Measurements from ENCODE around the gene DELE1. TPM values are rescaled to one million over a fixed set of nuclear protein-coding genes. Genes with fewer than 3 reads are reported as not detected.
A peak's percentile ranks its signal among the peaks of the same experiment; 100 is the strongest.

Gene DELE1
- total RNA-seq, 1 experiment from 2014 or later = 18.2 TPM

DNA sequence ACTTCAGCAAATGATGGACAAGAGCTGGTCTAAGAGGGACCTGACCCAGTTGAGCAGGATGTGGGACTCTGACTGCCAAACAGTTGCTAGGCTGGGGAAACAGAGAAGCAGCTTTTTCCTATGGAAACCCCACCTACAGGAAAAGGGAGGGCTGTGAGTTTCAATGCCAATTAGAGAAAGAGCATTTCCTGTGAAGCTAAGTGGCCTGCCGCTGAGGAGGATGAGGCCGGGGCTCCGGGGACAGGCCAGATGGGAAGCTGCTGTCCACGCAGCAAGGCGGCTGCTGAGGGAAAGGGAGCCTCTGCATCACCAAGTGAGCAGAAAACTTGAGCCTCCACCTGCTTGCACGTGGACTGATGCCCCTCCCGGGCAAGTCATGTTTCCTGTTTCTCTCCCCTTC is 34.4 kb downstream of the DELE1 start, which contains the start of gene PCDH12:
Gene PCDH12, minus strand, starts transcription at position 90 of the 400 bp plus-strand sequence. CDS start 351 bp downstream, outside the sequence.
- DNase-seq (ENCODE audit: low spot score) = peak; percentile 33

DNA sequence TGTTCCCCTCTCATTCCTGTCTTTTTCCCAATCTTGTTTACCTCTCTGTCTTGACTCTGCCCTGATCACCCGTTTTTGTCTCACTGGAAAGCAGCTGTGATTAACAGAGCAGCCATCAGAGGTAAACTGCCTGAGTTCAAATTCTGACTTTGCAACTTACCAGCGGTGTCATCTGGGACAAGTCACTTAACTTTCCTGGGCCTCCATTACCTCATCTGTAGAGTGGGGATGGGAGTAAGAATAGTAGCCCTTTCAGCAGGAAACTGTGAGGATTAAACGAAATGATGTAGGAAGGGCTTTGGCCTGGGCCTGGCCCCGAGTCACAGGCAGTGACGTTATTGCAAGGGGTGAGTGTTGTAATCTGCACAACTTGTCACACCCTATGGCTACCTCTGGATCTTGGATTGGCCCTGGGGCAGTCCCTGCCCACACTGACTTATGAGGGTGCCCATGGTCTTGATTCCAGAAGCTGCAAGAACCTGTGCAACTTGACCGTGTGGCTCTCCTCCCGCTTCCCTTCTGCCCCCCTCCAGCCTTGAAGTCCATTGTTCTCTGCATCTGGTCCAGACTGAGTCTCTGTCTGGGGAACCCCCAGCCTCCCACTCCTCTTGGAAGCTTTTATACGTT is 35.0 kb downstream of the DELE1 start:
- no peak for DNase-seq (ENCODE audit: low spot score)

DNA sequence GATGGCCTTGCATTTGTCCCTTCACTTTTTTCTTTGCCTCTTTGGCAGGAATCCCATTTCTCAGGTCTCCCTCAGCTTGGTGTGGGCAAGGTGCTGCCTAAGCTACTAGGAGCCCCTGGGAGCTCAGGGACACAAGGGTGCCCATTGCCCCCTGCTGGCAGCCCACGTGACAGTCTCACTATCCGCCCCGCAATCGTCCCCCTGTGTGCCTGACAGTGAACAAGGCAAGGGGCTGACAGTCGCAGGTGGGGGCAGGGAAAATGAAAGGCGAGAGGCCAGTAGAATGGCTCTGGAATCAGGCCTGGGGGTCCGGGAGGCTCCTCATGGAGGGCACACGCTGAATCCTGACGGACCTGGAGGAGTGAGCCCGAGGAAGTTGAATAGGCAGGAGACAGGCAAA is 36.3 kb downstream of the DELE1 start:
- DNase-seq (ENCODE audit: low spot score) = no peak

DNA sequence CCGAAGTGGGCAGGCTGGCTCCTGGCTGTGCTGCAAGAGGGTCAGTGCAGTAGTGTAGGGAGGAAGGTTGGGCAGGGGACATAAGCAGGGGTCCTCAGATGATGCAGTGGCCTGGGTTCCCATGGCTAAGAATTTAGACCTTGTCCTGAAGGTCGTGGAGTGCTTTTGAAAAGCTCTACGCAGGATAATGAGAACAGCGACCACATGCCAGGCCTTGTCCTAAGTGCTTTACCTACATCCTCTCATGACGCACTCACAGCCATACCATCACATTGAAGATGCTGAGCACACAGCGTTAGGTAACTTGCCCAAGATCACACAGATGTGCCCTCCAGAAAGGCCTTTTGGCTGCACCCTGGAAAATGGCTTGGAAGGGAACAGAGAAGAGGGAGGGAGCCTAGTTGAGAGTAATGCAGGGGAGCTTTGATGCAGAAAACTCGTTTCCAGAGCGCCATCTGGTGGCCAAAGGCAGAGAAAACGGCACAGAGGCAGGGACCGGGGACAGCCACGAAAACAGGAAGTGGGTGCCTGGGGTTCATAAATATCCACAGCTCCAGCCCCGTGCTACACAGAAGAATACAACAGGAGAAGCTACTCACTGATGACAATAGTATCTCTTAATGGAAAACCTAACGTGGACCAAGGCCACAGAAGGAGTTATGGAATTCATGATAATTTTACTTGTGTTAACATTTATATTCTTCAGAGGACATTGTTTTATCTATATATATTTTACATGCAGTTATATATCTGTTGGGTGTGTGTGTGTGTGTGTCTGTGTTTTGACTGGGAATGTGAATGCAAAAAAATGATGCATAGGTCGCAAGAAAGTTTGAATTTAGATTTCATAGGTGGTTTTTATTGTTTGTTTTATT is 37.0 kb downstream of the DELE1 start:
- peak; percentile 77 for DNase-seq (ENCODE audit: low spot score)

DNA sequence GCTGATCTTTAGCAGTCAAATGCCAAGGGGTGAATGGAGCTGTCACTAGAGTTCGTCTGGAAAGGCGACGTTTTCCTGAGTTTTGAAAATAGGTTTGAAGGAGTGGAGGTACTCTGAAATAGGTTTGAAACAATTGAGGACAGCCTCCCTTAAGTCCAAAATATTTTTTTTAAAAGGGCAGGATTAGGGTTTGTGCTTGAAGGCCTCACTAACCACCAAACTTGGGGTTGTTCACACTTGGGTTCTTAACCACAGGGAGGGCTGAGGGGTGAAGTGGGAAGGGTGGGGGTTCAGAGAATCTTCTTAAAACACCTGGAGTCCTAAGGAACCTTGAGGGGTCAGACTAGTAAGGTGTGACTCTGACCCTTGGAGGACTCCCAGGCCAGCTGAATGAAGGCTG is 37.8 kb downstream of the DELE1 start:
- no peak for DNase-seq (ENCODE audit: low spot score)

DNA sequence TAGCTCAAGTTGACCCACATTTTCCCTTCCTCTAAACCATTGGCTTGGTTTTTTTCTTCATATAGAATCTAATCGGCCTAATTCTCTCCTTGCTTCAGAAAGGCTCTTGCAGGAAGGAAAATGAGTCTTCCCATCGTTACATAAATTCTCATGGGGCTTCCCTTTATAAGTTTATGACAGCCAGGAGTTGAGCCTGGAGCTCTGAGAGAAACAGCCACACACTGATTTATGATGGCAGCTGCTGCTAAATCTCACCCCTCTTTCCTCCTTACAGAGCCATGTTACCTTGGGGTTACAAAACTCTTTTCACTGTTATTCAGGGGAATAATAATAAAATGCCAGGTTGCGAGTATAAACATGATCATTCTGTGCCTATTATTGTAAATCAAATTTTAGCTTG is 40.0 kb downstream of the DELE1 start:
- DNase-seq (ENCODE audit: low spot score) = no peak

DNA sequence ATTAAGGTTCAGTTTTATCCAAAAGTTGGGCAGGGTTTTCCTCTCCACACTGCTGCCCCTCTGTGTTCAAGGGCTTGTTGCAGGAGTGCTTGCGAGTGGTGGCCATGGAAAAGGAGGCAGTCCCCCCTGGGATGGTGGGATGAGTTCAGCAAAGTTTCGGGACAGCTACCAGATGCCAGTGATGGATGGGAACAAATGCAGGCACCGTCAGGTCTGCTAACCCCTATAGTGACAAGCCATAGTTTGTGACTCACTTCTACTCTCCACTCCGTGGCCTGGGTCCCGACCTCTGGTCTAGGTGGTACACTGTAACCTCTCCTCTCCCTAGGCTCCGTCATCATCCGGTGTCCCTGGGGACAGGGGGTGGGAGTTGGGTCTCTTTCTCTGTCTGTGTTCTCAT is 41.4 kb downstream of the DELE1 start:
- no peak for DNase-seq (ENCODE audit: low spot score)

DNA sequence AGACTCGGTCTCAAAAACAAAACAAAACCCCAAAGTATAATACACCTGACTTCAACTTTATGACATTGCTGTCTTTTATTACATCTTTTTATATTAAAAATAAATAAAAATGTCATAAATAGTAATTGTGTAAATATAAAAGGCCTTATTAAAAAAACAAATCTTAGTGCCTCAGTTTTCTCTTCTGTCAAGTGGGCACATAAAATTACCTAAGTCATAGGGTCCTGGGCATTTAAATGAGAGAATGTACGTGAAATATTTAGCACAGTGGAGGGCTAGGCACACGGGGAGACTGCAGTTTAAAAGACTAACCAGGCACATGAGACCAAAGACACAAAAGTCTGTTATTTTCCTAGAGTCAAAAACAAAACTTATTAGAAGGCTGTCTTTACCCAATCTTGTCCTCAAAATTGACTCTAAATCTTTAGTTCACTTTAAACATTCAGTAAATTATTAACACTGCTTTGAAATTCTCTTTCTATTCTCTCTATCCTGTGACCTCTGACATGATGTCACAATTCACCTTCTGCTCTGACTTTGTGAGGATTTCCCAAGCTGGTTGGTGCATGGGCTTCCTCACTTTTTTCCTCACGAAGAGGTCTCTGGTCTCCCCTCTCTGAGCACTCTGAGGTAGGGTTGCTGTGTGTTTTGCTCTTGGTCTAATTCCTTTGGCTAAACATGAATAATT is 42.7 kb downstream of the DELE1 start:
- DNase-seq (ENCODE audit: low spot score) = no peak

DNA sequence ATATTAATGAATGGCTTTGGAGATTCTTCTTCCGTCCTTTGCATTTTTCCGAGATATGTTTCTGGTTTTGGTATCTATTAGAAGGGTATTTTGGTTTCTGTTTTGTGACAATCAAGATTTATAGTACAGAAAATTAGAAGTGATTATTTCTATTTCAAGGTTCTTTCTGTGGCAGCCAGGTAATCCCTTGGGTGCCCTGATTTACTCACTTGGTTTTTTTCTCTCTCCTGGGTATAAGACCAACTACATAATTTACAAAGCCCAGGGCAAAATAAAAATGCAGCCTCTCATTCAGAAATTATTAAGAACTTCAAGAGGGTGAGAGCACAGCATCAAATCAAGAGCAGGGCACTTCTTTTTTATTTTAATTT is 43.3 kb downstream of the DELE1 start:
- no peak for DNase-seq (ENCODE audit: low spot score)

DNA sequence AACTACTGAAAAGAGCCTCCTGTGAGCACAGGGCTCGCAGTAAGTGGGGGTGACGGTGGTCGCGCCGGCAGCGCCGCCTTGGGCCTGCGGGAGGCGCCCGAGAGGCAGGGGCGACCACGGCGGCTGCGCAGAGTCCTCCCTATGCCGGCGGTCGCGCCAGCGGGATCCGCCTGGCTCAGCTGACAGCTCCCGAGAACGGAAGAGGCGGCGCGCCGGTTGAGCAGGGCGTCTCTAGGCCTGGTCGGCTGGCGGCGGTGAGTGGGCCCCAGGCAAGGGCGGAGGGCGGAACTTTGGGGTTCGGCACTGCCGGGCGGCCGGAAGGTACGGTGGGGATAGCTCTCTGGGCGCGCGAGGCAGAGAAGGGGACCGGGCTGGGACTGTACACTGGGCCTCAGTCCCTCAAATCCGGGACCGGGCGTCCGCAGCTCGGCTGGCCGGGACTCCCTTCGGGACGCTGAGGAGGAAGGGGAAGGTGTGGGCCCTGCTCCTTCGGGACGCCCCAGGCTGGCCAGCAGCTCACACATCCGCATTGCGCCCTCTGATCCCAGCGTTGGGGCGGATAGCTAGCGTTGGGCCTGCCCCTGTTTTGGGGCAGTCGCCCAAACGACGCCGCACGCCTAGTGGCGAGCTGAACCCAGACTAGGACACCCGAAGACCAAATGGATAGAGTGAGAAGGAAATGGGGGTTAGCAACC is 45.4 kb downstream of the DELE1 start, which contains the start of gene RNF14:
Gene RNF14, plus strand, starts transcription at position 192 of the 695 bp plus-strand sequence. CDS start 4,484 bp downstream, outside the sequence.
- peak; percentile 94 for DNase-seq (ENCODE audit: low spot score)

DNA sequence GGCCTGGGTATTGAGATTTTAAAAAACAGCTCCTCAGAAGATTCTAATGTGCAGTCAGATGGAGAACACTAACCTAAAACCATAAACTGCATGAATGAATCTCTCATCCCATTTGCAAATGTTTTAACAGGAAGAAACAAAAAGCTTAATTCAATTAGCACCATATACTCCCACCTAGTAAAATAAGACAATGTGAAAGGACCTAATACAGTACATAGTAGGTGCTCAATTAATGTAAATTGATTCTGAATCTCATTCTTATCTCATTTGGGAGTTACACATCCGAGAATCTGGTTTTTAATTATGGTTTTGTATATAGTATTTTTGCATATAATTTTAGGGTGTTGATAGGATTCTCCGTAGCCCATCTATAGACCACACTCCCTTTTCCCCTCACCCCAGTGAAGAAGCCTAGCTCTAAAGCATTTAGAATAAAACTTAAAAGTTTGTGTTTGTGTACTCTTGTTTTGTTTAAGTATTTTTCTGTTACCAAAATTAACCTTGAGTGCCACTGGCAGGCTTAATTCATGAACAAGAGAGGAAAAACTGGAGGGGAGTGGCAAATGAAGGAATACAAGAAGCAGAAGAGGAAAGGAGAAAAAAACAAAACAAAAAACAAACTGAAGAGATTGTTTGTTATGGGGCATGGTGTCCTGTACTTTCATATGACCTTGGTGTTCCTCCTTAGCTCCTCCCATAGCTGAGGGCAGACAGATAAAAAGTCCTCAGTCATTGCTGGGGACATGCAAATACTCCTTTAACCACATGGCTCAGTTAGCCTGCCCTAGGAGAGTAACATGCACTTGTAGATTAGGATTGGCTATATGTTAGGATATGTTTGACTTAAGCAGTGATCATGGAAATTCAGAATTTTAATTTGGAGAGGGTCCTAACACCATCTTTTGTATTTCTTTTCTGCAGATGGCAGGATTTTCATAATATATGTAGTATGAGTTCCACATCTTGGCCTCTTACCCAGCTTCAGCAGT is 46.4 kb downstream of the DELE1 start:
- peak; percentile 47 for DNase-seq (ENCODE audit: low spot score)

DNA sequence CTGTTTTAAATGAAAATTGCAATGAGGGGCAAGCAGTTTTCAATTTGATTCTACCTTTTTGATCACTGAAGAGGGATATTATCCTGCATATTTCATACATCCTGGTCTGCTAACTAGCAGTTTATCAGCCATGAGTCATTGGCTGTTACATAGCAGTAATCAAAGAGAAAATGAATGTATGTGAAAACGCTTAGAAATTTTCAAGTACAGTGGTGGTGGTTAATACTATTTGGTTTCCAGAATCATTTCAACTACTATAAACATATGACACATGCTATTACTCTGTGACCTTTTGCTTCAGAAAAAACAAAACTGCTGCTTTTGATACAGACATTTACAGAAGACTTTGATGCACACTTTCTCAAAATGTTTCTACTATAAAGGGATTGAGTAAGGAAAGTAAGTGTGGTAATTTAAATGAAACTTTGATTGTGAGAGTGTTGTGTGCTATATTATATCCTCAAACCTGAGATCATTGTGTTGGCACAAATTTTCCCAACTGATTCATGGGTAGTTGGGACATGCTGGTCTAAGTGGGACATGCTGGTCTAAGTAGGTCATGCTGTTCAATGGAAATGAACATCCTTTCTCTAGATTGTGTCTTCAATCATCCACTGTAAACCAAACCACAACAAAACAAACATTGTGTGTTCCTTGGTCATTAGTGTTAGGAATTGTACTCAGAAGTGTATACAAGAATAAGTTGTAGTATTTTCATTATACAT is 50.4 kb downstream of the DELE1 start:
- DNase-seq (ENCODE audit: low spot score) = peak; percentile 14

DNA sequence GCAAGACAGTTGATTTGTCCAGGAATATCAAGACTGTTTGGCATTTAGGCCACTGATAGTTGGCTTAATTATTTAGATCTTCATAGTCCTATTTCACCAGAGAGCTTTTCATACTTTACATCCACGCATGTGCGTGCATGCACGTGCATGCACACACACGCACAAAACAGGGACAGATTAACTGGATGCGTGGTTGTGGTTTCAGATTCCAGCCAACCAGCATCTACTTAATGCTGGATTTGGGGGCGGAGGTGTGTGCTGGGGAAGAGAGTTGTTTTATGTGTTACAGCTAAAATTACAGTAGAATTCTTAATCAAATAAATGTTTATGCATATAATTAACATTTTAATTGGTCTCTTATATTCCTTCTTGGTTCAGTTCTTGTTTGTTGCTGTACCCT is 52.5 kb downstream of the DELE1 start:
- DNase-seq (ENCODE audit: low spot score) = no peak

DNA sequence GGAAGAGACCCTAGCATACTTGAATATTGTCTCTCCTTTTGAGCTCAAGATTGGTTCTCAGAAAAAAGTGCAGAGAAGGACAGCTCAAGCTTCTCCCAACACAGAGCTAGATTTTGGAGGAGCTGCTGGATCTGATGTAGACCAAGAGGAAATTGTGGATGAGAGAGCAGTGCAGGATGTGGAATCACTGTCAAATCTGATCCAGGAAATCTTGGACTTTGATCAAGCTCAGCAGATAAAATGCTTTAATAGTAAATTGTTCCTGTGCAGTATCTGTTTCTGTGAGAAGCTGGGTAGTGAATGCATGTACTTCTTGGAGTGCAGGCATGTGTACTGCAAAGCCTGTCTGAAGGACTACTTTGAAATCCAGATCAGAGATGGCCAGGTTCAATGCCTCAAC is 54.7 kb downstream of the DELE1 start:
- no peak for DNase-seq (ENCODE audit: low spot score)

DNA sequence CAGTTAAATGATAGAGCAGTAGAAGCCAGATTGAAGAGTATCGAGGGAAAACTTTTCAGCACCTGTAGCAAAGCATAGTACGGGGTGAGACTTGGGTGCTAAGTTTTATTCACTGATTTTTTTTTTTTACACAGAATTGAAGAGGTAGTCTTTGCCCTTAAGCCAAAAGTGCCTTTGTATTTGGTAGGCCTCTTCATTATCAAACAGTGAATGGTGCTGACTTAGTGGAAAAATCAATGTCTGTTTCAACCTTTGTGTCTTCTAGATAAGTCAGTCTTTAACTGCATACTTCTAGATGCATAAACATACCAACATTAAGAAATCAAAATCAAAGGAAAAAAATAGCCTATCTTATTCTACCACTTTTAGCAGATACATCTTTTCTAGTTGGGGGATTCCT is 59.0 kb downstream of the DELE1 start:
- DNase-seq (ENCODE audit: low spot score) = no peak

DNA sequence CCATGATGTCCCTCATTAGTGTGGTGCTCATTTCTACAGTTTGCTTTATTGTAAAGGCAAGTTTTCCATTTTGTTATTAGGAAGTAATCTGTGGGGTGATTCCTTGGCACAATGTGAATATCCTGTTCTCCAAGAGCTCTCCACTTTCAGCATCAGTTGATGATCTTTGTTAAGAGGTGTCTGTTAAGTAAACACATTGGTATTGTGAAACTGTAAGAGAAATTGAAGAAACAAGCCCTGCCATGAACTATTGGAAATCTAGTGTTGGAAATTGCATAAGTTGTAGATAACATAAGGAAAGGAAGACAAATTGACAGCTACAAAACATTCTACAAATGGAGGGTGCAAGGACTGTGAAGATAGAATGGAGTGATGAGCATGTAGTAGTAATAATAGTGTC is 62.4 kb downstream of the DELE1 start:
- no peak for DNase-seq (ENCODE audit: low spot score)

DNA sequence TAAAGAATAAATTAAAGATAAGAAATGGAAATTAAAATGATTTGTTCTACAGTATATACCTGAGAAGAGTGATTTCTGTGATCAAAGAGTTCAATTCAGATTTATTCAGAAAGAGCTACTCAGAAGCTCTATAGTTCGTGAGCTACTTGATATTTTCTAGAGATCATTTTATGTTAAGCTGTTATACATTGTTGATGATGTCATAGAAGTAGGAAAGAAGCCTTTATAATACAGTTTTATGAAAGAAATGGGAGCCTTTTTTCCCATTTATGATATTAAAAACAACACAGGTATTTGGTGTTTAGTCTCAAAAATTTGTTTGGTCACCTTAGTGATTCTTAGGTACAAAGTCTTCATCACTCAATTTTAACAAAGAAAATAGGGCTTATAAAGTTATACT is 66.0 kb downstream of the DELE1 start:
- no peak for DNase-seq (ENCODE audit: low spot score)

Data from A172 (cell line).